8988T (cell line): ENCODE results near the gene NAA25.

Source experiments
- DNase-seq: peaks from one replicate; pipeline ENCODE4 v3.0.0; 2011

Gene NAA25

DNA sequence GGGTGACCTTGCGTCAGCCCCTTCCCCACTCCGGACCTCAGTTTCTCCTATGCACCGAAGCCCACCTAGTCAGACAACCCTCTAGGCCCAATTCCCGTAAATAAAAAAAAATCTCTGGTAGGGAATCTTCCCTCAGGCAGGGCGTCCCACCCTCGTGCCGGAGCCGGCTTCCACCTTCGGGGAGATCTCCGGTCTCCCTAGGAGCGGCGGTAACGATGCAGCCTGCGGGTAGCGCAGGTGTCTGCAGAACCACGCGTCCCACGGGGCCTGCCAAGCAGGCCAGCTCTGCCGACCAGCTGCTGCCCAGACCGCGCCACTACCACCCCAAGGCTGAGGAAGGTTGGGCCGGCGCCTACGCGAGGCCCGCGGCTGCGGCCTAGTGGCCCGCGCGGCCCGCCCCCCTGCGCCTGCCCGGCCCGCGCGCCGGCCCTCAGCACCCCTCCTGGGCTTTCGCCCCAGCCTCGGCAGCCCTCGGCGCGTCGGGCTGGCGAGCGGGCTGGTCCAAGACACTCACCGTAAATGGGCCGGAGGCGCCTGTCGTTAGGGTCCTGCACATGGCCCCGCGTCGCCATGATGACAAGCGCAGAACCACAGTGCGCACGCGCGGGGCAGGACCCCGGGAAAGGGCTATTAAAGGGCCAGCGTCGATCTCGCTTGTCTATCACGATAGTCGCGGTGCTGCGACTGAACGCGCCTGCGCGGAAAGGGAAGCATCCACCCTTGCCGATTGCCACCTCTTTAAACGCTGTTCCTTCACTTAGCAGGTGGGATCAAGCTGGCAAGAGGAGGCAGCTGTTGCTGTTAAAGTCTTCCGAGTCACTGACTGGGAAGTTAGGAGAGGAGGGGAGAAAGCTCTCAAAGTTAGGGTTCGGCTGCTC is at the start of gene NAA25:
TSS of gene NAA25 (minus strand) at position 582 of the 878 bp plus-strand sequence. CDS start at position 572, 10 bp downstream.
- peak; percentile 81 for DNase-seq

DNA sequence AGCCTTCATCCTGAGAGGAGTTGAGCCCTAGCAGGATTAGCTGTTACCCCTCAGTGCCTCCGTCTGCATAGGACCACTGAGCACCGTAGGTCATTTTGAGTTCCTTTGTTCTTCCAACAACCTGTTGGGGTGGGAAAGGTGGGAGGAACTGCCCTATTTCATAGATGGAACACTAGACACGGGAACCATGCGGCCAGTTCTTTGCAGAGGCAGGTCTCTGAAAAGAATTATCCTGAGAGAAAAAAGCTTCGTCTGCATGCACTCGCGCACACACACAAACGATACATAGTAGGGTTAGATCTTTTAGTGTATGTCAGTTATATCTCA is 45.3 kb upstream of the NAA25 start:
- no peak for DNase-seq

DNA sequence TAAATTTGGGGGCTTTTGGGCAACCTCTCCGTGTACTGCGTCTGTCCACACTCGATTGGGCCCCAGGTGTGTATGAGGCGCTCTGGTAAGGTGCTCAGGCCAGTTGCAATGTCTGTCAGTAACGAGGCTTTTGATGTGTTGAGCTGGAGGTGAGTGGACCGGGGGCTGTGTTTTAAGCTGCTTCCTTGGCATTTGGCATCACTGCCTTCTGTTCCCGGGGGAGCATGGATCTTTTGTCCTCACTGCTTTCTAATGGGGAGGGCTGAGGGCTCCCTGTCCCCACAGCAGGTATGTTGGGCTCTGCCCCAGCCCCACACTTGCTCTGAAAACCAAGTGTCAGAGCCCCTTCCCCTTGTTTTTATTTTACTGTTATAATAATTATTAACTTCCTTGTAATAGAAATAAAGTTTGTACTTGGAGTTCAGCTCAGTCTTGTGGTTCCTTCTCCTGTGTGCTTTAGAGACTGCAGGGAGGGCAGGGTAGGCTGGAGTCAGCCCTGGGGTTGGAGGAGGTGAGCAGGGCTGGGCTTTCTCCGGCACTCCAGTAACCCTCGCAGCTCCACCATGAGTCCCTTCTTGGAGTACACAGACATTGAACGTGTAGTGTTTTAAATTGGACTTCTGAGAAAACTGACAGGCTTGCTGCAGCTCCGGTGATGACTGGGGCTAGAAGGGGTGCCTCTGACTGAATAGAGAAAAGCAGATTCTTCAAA is 44.8 kb upstream of the NAA25 start:
- no peak for DNase-seq

DNA sequence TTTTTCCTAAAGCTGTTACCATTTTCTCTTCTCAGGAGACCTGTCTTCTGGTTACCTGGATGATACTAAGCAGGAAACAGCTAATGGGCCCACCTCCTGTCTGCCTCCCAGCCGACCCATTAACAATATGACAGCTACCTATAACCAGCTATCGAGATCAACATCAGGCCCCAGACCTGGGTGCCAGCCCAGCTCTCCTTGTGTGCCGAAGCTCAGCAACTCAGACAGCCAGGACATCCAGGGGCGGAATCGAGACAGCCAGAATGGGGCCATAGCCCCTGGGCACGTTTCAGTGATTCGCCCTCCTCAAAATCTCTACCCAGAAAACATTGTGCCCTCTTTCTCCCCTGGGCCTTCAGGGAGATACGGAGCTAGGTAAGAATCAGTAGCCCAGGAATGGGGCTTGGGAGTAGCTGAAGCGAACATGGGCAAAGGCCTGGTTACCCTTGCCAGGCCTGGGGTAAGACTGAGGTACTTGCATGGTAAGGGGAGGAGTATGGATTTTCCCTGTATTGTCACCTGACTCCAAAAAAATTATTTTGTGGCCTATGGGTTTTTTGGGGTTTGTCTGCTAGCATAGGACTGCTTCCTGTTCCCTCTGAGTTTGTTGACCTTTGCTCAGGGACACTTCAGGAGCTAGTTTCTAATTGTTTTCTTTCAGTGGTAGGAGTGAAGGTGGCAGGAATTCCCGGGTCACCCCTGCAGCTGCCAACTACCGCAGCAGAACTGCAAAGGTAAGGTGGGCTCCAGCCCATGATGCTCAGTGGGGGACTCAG is 43.4 kb upstream of the NAA25 start:
- no peak for DNase-seq

- DNase-seq = no peak
Measured at GRCh38 chr12:112149596-112149995, 41.0 kb upstream of the NAA25 start.

DNA sequence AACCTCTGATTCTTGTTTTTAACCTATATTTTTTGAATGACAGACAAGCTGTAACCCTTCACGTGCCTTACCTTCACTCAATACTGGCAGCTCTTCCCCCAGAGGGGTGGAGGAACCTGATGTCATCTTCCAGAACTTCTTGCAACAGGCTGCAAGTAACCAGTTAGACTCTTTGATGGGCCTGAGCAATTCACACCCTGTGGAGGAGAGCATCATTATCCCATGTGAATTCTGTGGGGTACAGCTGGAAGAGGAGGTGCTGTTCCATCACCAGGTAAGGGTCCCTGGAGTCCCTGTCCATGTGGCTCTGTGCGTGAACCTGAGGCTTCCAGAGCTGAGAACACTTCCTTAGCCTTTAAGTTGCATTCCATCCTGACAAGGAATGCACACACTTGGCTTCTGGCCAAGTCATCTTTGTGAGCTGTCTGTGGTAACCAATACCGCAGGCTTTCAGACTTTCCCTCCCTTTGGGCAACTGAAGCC is 39.5 kb upstream of the NAA25 start:
- DNase-seq = no peak

- no peak for DNase-seq
Measured at GRCh38 chr12:112146123-112146522, 37.5 kb upstream of the NAA25 start.

GRCh38 chr12:112140728-112141127 is 32.1 kb upstream of the NAA25 start:
- no peak for DNase-seq

DNA sequence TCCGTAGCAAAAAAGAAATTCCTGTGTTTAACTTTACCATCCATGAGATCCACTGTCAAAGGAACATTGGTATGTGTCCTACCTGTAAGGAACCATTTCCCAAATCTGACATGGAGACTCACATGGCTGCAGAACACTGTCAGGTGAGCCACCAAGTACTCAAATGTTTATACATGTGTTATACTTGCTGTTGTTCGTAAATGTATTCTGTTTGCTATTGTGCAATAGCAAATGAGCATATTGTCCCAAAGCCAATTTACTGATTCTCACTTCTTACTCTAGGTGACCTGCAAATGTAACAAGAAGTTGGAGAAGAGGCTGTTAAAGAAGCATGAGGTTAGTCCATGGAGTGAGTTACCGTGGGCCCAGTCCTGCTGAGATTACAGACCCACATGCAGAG is 26.1 kb upstream of the NAA25 start:
- DNase-seq = no peak

GRCh38 chr12:112133418-112133817 is 24.8 kb upstream of the NAA25 start:
- DNase-seq = no peak

DNA sequence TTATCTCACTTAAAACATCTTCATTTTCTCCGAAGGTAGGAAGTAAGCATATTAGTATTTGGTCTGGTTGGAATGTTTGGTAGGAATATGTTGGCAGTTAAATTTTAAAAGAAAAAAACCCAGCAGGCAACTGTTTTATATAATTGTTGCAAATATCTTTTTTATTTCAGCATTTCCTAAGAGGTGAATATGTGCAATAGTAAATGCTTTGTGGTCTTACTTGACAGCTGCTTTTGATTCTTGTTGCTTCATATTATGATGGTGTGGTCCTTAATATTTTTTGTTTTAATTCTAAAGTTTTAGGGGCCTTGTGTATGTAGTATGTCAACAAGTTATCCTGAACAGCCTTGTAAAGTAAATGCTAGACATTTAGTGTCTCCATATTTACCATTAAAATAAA is 23.1 kb upstream of the NAA25 start:
- DNase-seq = no peak

- no peak for DNase-seq
Measured at GRCh38 chr12:112130441-112130998, 21.9 kb upstream of the NAA25 start.

- DNase-seq = no peak
Measured at GRCh38 chr12:112126911-112127310, 18.3 kb upstream of the NAA25 start.

DNA sequence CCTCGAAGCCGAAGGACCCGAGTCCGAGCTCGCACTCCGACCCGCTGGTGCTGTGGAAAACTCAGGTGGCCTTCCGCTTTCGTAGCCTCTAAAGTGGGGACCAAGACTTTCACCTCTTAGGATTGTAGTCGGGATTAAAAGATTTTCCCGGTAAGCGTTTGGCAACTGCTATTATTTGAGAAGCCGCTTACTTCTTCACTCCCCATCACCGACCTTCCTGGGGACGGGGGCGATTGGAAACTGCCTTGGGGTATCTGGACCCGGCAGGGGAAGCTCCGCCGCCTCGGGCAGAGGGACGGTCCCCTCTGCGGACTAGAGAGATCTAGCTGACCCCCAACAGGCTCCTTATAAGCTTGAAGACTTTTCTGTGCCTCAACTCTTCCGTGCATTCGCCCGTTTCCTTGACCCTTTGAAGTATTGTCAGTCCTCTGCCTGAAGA is 17.4 kb upstream of the NAA25 start:
- no peak for DNase-seq

- DNase-seq = peak; percentile 93
Measured at GRCh38 chr12:112125250-112125999, 16.8 kb upstream of the NAA25 start, which contains the start of gene TRAFD1. Gene TRAFD1, plus strand, starts transcription at chr12:112125560. Its CDS starts 4,963 bp downstream, at chr12:112130523.

GRCh38 chr12:112124918-112125249 is 16.3 kb upstream of the NAA25 start:
- no peak for DNase-seq

GRCh38 chr12:112122823-112123690 is 14.5 kb upstream of the NAA25 start:
- DNase-seq = no peak

GRCh38 chr12:112121780-112122565 is 13.4 kb upstream of the NAA25 start:
- no peak for DNase-seq

GRCh38 chr12:112117685-112118084 is 9.1 kb upstream of the NAA25 start:
- DNase-seq = no peak
